Ovary (tissue), 3 donors: ENCODE results near the gene SNORC.

Experiments used
- CTCF ChIP-seq, 3 donors: fragments of 450-650 bp in 2 of 3; fragments of 200-600 bp in 1 of 3; IDR thresholded peaks; one replicate each; pipeline versions ENCODE4 v1.5.1 to v1.8.0; 2016 to 2022; ENCODE audit warnings: antibody characterized with exemption in 3 of 3, mild to moderate bottlenecking in 1 of 3
- EP300 ChIP-seq: sonication (generic); formaldehyde crosslinking; IDR thresholded peaks from one replicate; pipeline ENCODE4 v1.6.1; 2017; ENCODE audit warnings: antibody characterized with exemption
- donor health status: DM: no; HTN: no; CAD: no.

- TF ChIP-seq CTCF (IDR thresholded peaks at IDR 0.05) (no peak), EP300 (no peak)
Measured at GRCh38 chr2:232920760-232921159, 50.7 kb downstream of the SNORC start.
